SK-N-SH (cell line): ENCODE results near the gene ST6GALNAC3. TPM values are rescaled to one million over a fixed set of nuclear protein-coding genes. Genes with fewer than 3 reads are reported as not detected.

ENCODE experiments used
- CTCF ChIA-PET: fragments of 300-600, 350-600 bp; formaldehyde crosslinking; extraction: SDS; loops from one replicate; lab custom pipeline; 2021; lab: Yijun Ruan, JAX
- POLR2A ChIA-PET: fragments of 350-600 bp; sonication (Branson Sonifier 250); formaldehyde crosslinking; extraction: SDS; loops from one replicate; lab custom pipeline; 2020; ENCODE audit warnings: antibody characterized with exemption, inconsistent platforms; lab: Yijun Ruan, JAX
- DNase-seq: peaks from one replicate; pipeline ENCODE4 v3.0.0; 2012
- H2AFZ ChIP-seq: fragments of 200-600 bp; sonication (generic); 2 replicates; pipeline ENCODE4 v1.8.1; 2016; ENCODE audit warnings: antibody characterized with exemption, mild to moderate bottlenecking, low read depth
- H3F3A ChIP-seq: fragments of 200-600 bp; sonication (generic); replicated peaks from 2 replicates; pipeline ENCODE3; 2016; ENCODE audit warnings: antibody characterized with exemption, mild to moderate bottlenecking; ENCODE audit not compliant: insufficient read depth
- H3K27ac ChIP-seq, 2 experiments: fragments of 200-500 bp in 1 of 2; fragments of 200-600 bp in 1 of 2; sonication (Bioruptor generic) in 1 of 2; sonication (generic), shearing (Covaris generic) in 1 of 2; 2 replicates each; pipeline versions ENCODE4 v1.5.1 to v1.6.1; 2014 to 2016; ENCODE audit warnings: low read depth in 2 of 2, inconsistent platforms in 1 of 2, low read length in 1 of 2, mild to moderate bottlenecking in 1 of 2, mixed read lengths in 1 of 2
- H3K27me3 ChIP-seq: fragments of 200-600 bp; sonication (generic), shearing (Covaris generic); 2 replicates; pipeline ENCODE4 v1.6.1; 2016; ENCODE audit warnings: mixed run types; ENCODE audit not compliant: insufficient read depth
- H3K36me3 ChIP-seq, 2 experiments: fragments of 200-500 bp in 1 of 2; fragments of 200-600 bp in 1 of 2; sonication (Bioruptor generic) in 1 of 2; sonication (generic) in 1 of 2; replicated peaks in 1 of 2; 2 replicates each; pipeline versions ENCODE3 to v1.5.1; 2014 to 2016; ENCODE audit warnings: low read length in 1 of 2, mild to moderate bottlenecking in 1 of 2; ENCODE audit not compliant: insufficient read depth in 2 of 2, control insufficient read depth in 1 of 2
- H3K4me1 ChIP-seq, 2 experiments: fragments of 200-500 bp in 1 of 2; fragments of 200-600 bp in 1 of 2; sonication (Bioruptor generic) in 1 of 2; sonication (generic), shearing (Covaris generic) in 1 of 2; 2 replicates each; pipeline versions ENCODE4 v1.5.1 to v1.6.1; 2014 to 2016; ENCODE audit warnings: low read depth in 1 of 2, low read length in 1 of 2, mixed run types in 1 of 2; ENCODE audit not compliant: insufficient read depth in 2 of 2, control insufficient read depth in 1 of 2
- H3K4me2 ChIP-seq: fragments of 200-600 bp; sonication (generic), shearing (Covaris generic); 2 replicates; pipeline ENCODE4 v1.6.1; 2017; ENCODE audit warnings: mixed run types
- H3K4me3 ChIP-seq, 2 experiments: fragments of 200-500 bp in 1 of 2; fragments of 200-600 bp in 1 of 2; sonication (Bioruptor generic) in 1 of 2; sonication (generic), shearing (Covaris generic) in 1 of 2; 2 replicates each; pipeline versions ENCODE4 v1.5.1 to v1.8.1; 2014 to 2016; ENCODE audit warnings: low read depth in 2 of 2, inconsistent platforms in 1 of 2, low read length in 1 of 2, mild to moderate bottlenecking in 1 of 2, mixed read lengths in 1 of 2, moderate library complexity in 1 of 2
- H3K79me2 ChIP-seq: fragments of 200-600 bp; sonication (generic); 2 replicates; pipeline ENCODE4 v1.8.1; 2017; ENCODE audit warnings: mild to moderate bottlenecking; ENCODE audit not compliant: insufficient read depth
- H3K9ac ChIP-seq: fragments of 200-600 bp; sonication (generic); 2 replicates; pipeline ENCODE4 v1.6.1; 2017; ENCODE audit warnings: mixed run types
- H3K9me2 ChIP-seq: fragments of 200-600 bp; sonication (generic); 2 replicates; pipeline ENCODE4 v1.6.1; 2017; ENCODE audit warnings: mixed run types
- H3K9me3 ChIP-seq: fragments of 200-600 bp; sonication (generic); 2 replicates; pipeline ENCODE4 v1.6.1; 2017; ENCODE audit warnings: mixed run types, mild to moderate bottlenecking, moderate library complexity
- H4K20me1 ChIP-seq: fragments of 200-600 bp; sonication (generic); 2 replicates; pipeline ENCODE4 v1.6.1; 2017; ENCODE audit warnings: mild to moderate bottlenecking, mixed run types; ENCODE audit not compliant: insufficient read depth
- CHD2 ChIP-seq: fragments of 150-350 bp; IDR thresholded peaks from 2 replicates; pipeline ENCODE4 v1.6.1; 2018; ENCODE audit warnings: low read length; ENCODE audit not compliant: partially characterized antibody
- CTCF ChIP-seq: fragments of 200-600 bp; sonication (generic); IDR thresholded peaks from 2 replicates; pipeline ENCODE4 v1.6.1; 2017; ENCODE audit warnings: antibody characterized with exemption, mild to moderate bottlenecking, moderate library complexity
- ELF1 ChIP-seq: IDR thresholded peaks from 2 replicates; pipeline ENCODE4 v1.4.0; 2012
- EP300 ChIP-seq, 2 experiments: IDR thresholded peaks; 2 replicates each; pipeline versions ENCODE4 v1.4.0 to v1.6.1; 2012; ENCODE audit warnings: borderline replicate concordance in 1 of 2, low read depth in 1 of 2, low read length in 1 of 2
- FOSL2 ChIP-seq: IDR thresholded peaks from 2 replicates; pipeline ENCODE4 v1.4.0; 2012; ENCODE audit warnings: low read depth, mild to moderate bottlenecking, moderate library complexity, borderline replicate concordance
- IRF3 ChIP-seq: fragments of 150-350 bp; IDR thresholded peaks from 2 replicates; pipeline ENCODE4 v1.6.1; 2016; ENCODE audit warnings: mild to moderate bottlenecking, low read depth, low read length
- JUND ChIP-seq: IDR thresholded peaks from 2 replicates; pipeline ENCODE4 v1.4.0; 2012
- MEF2A ChIP-seq: IDR thresholded peaks from 2 replicates; pipeline ENCODE4 v1.4.0; 2012; ENCODE audit warnings: low read depth, borderline replicate concordance
- PBX3 ChIP-seq: IDR thresholded peaks from 2 replicates; pipeline ENCODE4; 2012
- TCF12 ChIP-seq: IDR thresholded peaks from 2 replicates; pipeline ENCODE4 v1.4.0; 2012
- USF2 ChIP-seq: fragments of 150-350 bp; IDR thresholded peaks from 2 replicates; pipeline ENCODE4 v1.6.1; 2017; ENCODE audit warnings: antibody characterized with exemption, low read length, low read depth, borderline replicate concordance
- YY1 ChIP-seq: IDR thresholded peaks from 2 replicates; pipeline ENCODE4 v1.4.0; 2012; ENCODE audit warnings: low read depth, mild to moderate bottlenecking
- WGBS: methylation state at CpG from one replicate; pipeline ENCODE4 v1.1.6; 2017; ENCODE audit warnings: low lambda C conversion rate; 5-methylcytosine and 5-hydroxymethylcytosine counted together
- polyA plus RNA-seq, 3 experiments: library from polyadenylated mRNA; depleted of rRNA; stranded (reverse); fragments of >200 nt; gene quantifications; 2 replicates each; pipeline ENCODE4 v1.2.3, GENCODE V29; 2012

The ST6GALNAC3 gene
- polyA plus RNA-seq, 1 of the 3 experiments (the other 2 are of a cell fraction), result 8.1 TPM

GRCh38 chr1:76677416-76678405, 603.2 kb downstream of the ST6GALNAC3 start:
- ChIA-PET CTCF (no interaction called here), POLR2A (no interaction called here)
- Histone ChIP-seq H3K4me1 (peaks cover 0 to 9% of the 10 kb centered on the region in 2 experiments; a peak in 2 of 4 replicates), H3K79me2 (no peaks in the 10 kb centered on the region), H3K27me3 (no peaks in the 10 kb centered on the region), H3K27ac (no peak overlapping the region; a peak in 1 of 4 replicates), H3F3A (no peaks in the 10 kb centered on the region), H3K36me3 (no peaks in the 10 kb centered on the region), H3K4me3 (no peak overlapping the region), H2AFZ (no peak overlapping the region), H4K20me1 (no peaks in the 10 kb centered on the region), H3K4me2 (no peak overlapping the region), H3K9me3 (no peaks in the 10 kb centered on the region), H3K9ac (no peak overlapping the region), H3K9me2 (no peaks in the 10 kb centered on the region)
- no peak for DNase-seq
- TF ChIP-seq EP300 (IDR thresholded peaks at IDR 0.05; ENCODE audit: borderline replicate concordance in 1 of 2, low read depth in 1 of 2, low read length in 1 of 2) (peak in 1 of 2 experiments; percentile 16; a peak in 1 of 4 replicates), TCF12 (peak; percentile 62), JUND (peak; percentile 39), MEF2A (peak; percentile 82), FOSL2 (peak; percentile 36; the same call in 1 of the 2 replicates), USF2 (no peak), PBX3 (peak; percentile 49; the same call in 1 of the 2 replicates), ELF1 (no peak), CHD2 (no peak), CTCF (no peak), YY1 (no peak), IRF3 (no peak)
- WGBS, result 37% methylated on average over 5 of the region's 5 CpGs
